Sigmoid colon (tissue), 7 donors: ENCODE results near the gene CPNE9. TPM values are rescaled to one million over a fixed set of nuclear protein-coding genes. Genes with fewer than 3 reads are reported as not detected.
A peak's percentile ranks its signal among the peaks of the same experiment; 100 is the strongest.

Experiments
- DNase-seq: peaks from one replicate; pipeline ENCODE4 v3.0.0-alpha.2; 2019
- H3K27ac ChIP-seq, 4 donors: fragments of 200-600 bp; sonication (generic); one replicate each; pipeline ENCODE4 v1.5.1; 2016 to 2019; ENCODE audit warnings: mild to moderate bottlenecking in 1 of 4
- H3K27me3 ChIP-seq, 3 donors: fragments of 200-600 bp; sonication (generic); one replicate each; pipeline ENCODE4 v1.5.1; 2019; ENCODE audit warnings: mild to moderate bottlenecking in 1 of 3
- H3K36me3 ChIP-seq, 4 donors: fragments of 200-600 bp; sonication (generic); one replicate each; pipeline ENCODE4 v1.5.1; 2016 to 2019
- H3K4me1 ChIP-seq, 4 donors: fragments of 200-600 bp; sonication (generic); one replicate each; pipeline ENCODE4 v1.5.1; 2017 to 2019
- H3K4me3 ChIP-seq, 4 donors: fragments of 200-600 bp; sonication (generic); one replicate each; pipeline ENCODE4 v1.5.1; 2017 to 2019; ENCODE audit warnings: mild to moderate bottlenecking in 2 of 4, moderate library complexity in 1 of 4
- H3K9me3 ChIP-seq, 4 donors: fragments of 200-600 bp in 3 of 4; sonication (generic) in 3 of 4; one replicate each; pipeline versions ENCODE4 v1.5.1 to v1.6.1; 2013 to 2019
- EP300 ChIP-seq, 4 donors: sonication (generic); formaldehyde crosslinking; IDR thresholded peaks; one replicate each; pipeline ENCODE4 v1.6.1; 2017; ENCODE audit warnings: antibody characterized with exemption in 4 of 4
- POLR2A ChIP-seq, 2 donors: fragments of 450-650 bp; IDR thresholded peaks; one replicate each; pipeline ENCODE4 v1.6.1; 2016; ENCODE audit warnings: antibody characterized with exemption in 2 of 2, mild to moderate bottlenecking in 2 of 2, moderate library complexity in 2 of 2
- POLR2AphosphoS5 ChIP-seq, 4 donors: sonication (generic); formaldehyde crosslinking; IDR thresholded peaks; one replicate each; pipeline ENCODE4 v1.6.1; 2017; ENCODE audit warnings: antibody characterized with exemption in 4 of 4
- WGBS, 2 donors: extraction: QIAGEN DNeasy Blood & Tissue Kit; methylation state at CpG; one replicate each; pipeline ENCODE4 v1.1.7; 2013; 5-methylcytosine and 5-hydroxymethylcytosine counted together
- intact Hi-C: fragments of 100-400 bp; cut with DNase I; formaldehyde crosslinking; loops from one replicate; pipeline ENCODE4 v1.15.1; 2023
- polyA plus RNA-seq, 3 donors: library from polyadenylated mRNA; stranded (reverse); fragments of 200-250 nt; gene quantifications; one replicate each; pipeline ENCODE4 v1.2.3, GENCODE V29; 2013
- total RNA-seq, 4 donors: library from RNA; depleted of rRNA; stranded (reverse); fragments of >200 nt; gene quantifications; one replicate each; pipeline ENCODE4 v1.1.0, GENCODE V29; 2016
- TF ChIP-seq, protein P1 (sequence below), 4 experiments: fragments of 450-650 bp in 3 of 4; fragments of 200-600 bp in 1 of 4; IDR thresholded peaks; one replicate each; pipeline ENCODE4 v1.5.1; 2016 to 2019; ENCODE audit warnings: antibody characterized with exemption in 4 of 4, mild to moderate bottlenecking in 3 of 4, moderate library complexity in 2 of 4
- donor health status: healthy with polysubstance abuse.
- donor health status: Bipolar disorder and iron deficiency.
- donor health status: healthy.

Gene CPNE9
- total and polyA plus RNA-seq, 7 donors, result 0.14 to 0.22 TPM; not detected in 5

DNA sequence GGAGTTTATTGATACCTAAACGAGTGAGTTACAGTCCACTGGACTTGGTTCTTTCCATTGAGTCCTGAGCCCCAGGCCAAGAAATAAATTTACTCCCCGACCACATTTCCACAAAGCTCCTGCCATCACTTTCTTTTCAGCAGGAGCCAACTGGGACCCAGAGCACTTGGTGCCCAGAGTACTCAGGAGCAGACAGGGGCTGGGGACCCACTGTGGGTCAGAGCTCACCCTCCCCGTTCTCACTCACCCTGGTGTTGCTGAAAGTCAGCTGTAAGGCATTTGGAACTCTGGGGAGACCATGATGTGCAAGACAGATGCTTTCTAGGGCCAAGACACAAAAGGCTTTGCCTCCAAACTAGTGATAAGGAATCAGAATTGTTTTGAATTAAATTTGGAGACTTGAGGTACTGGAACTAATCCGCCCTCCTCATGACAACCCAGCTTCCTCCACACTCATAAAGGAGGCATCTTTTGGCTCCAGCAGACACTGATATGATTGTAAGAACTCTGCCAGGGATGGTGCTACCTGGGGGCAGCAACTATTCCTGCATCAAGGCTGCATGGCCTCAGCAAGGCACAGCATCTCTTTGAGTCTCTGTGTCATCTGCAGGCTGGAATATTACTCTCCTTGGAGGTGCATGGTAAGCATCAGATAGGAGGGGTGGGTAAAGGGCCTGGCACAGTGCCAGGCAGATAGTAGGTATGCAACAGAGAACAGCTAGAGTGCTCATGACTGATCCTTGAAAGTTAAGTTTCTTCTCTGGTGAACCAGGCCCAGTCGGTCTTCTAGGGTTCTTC is 73.5 kb downstream of the CPNE9 start:
- no peak for DNase-seq
- no peak for TF ChIP-seq POLR2AphosphoS5 (IDR thresholded peaks at IDR 0.05)
- TF ChIP-seq, protein P1, sequence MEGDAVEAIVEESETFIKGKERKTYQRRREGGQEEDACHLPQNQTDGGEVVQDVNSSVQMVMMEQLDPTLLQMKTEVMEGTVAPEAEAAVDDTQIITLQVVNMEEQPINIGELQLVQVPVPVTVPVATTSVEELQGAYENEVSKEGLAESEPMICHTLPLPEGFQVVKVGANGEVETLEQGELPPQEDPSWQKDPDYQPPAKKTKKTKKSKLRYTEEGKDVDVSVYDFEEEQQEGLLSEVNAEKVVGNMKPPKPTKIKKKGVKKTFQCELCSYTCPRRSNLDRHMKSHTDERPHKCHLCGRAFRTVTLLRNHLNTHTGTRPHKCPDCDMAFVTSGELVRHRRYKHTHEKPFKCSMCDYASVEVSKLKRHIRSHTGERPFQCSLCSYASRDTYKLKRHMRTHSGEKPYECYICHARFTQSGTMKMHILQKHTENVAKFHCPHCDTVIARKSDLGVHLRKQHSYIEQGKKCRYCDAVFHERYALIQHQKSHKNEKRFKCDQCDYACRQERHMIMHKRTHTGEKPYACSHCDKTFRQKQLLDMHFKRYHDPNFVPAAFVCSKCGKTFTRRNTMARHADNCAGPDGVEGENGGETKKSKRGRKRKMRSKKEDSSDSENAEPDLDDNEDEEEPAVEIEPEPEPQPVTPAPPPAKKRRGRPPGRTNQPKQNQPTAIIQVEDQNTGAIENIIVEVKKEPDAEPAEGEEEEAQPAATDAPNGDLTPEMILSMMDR (IDR thresholded peaks at IDR 0.05), result no peak
- TF ChIP-seq EP300 (IDR thresholded peaks at IDR 0.05), result no peak
- no peak for TF ChIP-seq POLR2A (IDR thresholded peaks at IDR 0.05)
- Histone ChIP-seq H3K9me3 (no peaks in the 10 kb centered on the region), H3K27ac (no peak overlapping the region), H3K4me3 (no peak overlapping the region), H3K36me3 (peaks cover 4 to 30% (median 18%) of the 10 kb centered on the region in 4 donors), H3K4me1 (peaks cover 0 to 9% (median 7%) of the 10 kb centered on the region in 4 donors), H3K27me3 (no peaks in the 10 kb centered on the region)
- 69 to 95% methylated on average over 5 of the region's 5 CpGs for WGBS, 2 donors
- intact Hi-C loops, result no loop called here

DNA sequence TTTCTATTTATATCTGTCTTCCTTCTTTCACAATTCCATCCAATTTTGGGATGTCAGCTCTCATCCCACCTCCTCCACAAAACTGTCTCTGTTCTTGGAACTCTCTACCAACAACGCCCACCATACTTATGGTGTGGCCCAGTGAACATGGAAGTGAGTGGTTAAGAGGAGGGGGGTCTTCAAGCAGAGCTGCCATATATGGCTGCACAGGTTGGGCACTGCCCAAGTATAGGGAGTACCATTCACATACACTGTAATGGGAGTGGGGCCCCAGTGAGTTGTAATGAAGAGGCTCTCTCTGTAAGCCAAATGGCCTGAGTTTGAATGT is 74.0 kb downstream of the CPNE9 start:
- intact Hi-C loops, result no loop called here
- 88 to 91% methylated on average over 1 of the region's 1 CpG for WGBS, 2 donors
- H3K27ac ChIP-seq, result peak overlapping the region in 2 of 4 donors; percentile 18 to 32
- DNase-seq, result no peak
- TF ChIP-seq POLR2AphosphoS5 (IDR thresholded peaks at IDR 0.05) (no peak), POLR2A (IDR thresholded peaks at IDR 0.05) (no peak), EP300 (IDR thresholded peaks at IDR 0.05) (no peak)
- TF ChIP-seq, protein P1 (IDR thresholded peaks at IDR 0.05), result no peak
- peaks cover 7 to 36% (median 20%) of the 10 kb centered on the region in 4 donors for H3K36me3 ChIP-seq
- H3K4me3 ChIP-seq, result no peak overlapping the region
- no peaks in the 10 kb centered on the region for H3K27me3 ChIP-seq
- H3K4me1 ChIP-seq, result peaks cover 0 to 9% (median 7%) of the 10 kb centered on the region in 4 donors
- no peaks in the 10 kb centered on the region for H3K9me3 ChIP-seq

GRCh38 chr3:9778143-9779074 is 74.8 kb downstream of the CPNE9 start:
- Histone ChIP-seq H3K36me3 (peaks cover 9 to 44% (median 20%) of the 10 kb centered on the region in 4 donors), H3K27me3 (no peaks in the 10 kb centered on the region), H3K4me1 (peaks cover 0 to 9% (median 7%) of the 10 kb centered on the region in 4 donors), H3K4me3 (no peak overlapping the region), H3K9me3 (no peaks in the 10 kb centered on the region), H3K27ac (peak overlapping the region in 3 of 4 donors; percentile 18 to 32 (median 23))
- whole genome bisulfite sequencing, 2 donors, result 46 to 71% methylated on average over 5 of the region's 5 CpGs
- intact Hi-C loops, result no loop called here
- no peak for DNase-seq
- TF ChIP-seq POLR2A (IDR thresholded peaks at IDR 0.05) (no peak), POLR2AphosphoS5 (IDR thresholded peaks at IDR 0.05) (no peak), EP300 (IDR thresholded peaks at IDR 0.05) (no peak)
- TF ChIP-seq, protein P1 (IDR thresholded peaks at IDR 0.05), result no peak

GRCh38 chr3:9779075-9779593 is 75.5 kb downstream of the CPNE9 start:
- WGBS, 2 donors, result 58 to 81% methylated on average over 6 of the region's 6 CpGs

More at GRCh38 chr3:9779075-9779593, 75.5 kb downstream of the CPNE9 start:
- peaks cover 16 to 51% (median 27%) of the 10 kb centered on the region in 4 donors for H3K36me3 ChIP-seq
- no peak overlapping the region for H3K27ac ChIP-seq
- H3K9me3 ChIP-seq, result no peaks in the 10 kb centered on the region
- TF ChIP-seq POLR2A (IDR thresholded peaks at IDR 0.05), result no peak
- TF ChIP-seq EP300 (IDR thresholded peaks at IDR 0.05), result no peak
- TF ChIP-seq, protein P1 (IDR thresholded peaks at IDR 0.05), result no peak
- no peak for TF ChIP-seq POLR2AphosphoS5 (IDR thresholded peaks at IDR 0.05)
- H3K4me1 ChIP-seq, result peaks cover 0 to 9% (median 7%) of the 10 kb centered on the region in 4 donors
- H3K4me3 ChIP-seq, result no peak overlapping the region
- no peaks in the 10 kb centered on the region for H3K27me3 ChIP-seq
- intact Hi-C loops, result no loop called here
- DNase-seq, result no peak

Other genes starting within 250 kb of the CPNE9 start
- 1 to 10 TPM in 2 of 4 donors, under 1 TPM in 1, not detected in 1; 0.36 to 5.1 (median 1.1) TPM for gene LHFPL4, start 150.0 kb upstream of the CPNE9 start, total RNA-seq
- under 1 TPM in 1 of 3 donors, not detected in 2; 0.26 TPM for gene LHFPL4, start 150.0 kb upstream of the CPNE9 start, polyA plus RNA-seq
- gene MTMR14, start 54.3 kb upstream of the CPNE9 start, total RNA-seq, result 10 to 100 TPM; 13.0 to 23.9 (median 18.5) TPM
- 10 to 100 TPM; 29.8 to 34.8 (median 32.1) TPM for gene MTMR14, start 54.3 kb upstream of the CPNE9 start, polyA plus RNA-seq
- 10 to 100 TPM; 12.6 to 18.6 (median 13.9) TPM for gene BRPF1, start 27.9 kb downstream of the CPNE9 start, total RNA-seq
- 10 to 100 TPM in 1 of 3 donors, 1 to 10 TPM in 2; 3.5 to 12.0 (median 4.2) TPM for gene BRPF1, start 27.9 kb downstream of the CPNE9 start, polyA plus RNA-seq
- 10 to 100 TPM; 22.5 to 34.6 (median 31.4) TPM for gene OGG1, start 46.1 kb downstream of the CPNE9 start, total RNA-seq
- 10 to 100 TPM; 15.6 to 23.6 (median 16.9) TPM for gene OGG1, start 46.1 kb downstream of the CPNE9 start, polyA plus RNA-seq
- gene CAMK1, start 66.1 kb downstream of the CPNE9 start, total RNA-seq, result 10 to 100 TPM; 45.7 to 57.8 (median 56.5) TPM
- 10 to 100 TPM; 14.0 to 21.6 (median 19.7) TPM for gene CAMK1, start 66.1 kb downstream of the CPNE9 start, polyA plus RNA-seq
- 10 to 100 TPM; 53.2 to 72.9 (median 67.6) TPM for gene TADA3, start 88.6 kb downstream of the CPNE9 start, total RNA-seq
- gene TADA3, start 88.6 kb downstream of the CPNE9 start, polyA plus RNA-seq, result 10 to 100 TPM; 52.2 to 87.1 (median 78.4) TPM
- 100 to 1,000 TPM in 3 of 4 donors, 10 to 100 TPM in 1; 75.6 to 150 (median 128) TPM for gene ARPC4, start 89.2 kb downstream of the CPNE9 start, total RNA-seq
- gene ARPC4, start 89.2 kb downstream of the CPNE9 start, polyA plus RNA-seq, result 100 to 1,000 TPM; 190 to 240 (median 211) TPM
- 100 to 1,000 TPM in 1 of 4 donors, 10 to 100 TPM in 3; 32.9 to 117 (median 45.1) TPM for gene TTLL3, start 106.4 kb downstream of the CPNE9 start, total RNA-seq
- 10 to 100 TPM in 1 of 3 donors, 1 to 10 TPM in 2; 4.4 to 46.4 (median 9.0) TPM for gene TTLL3, start 106.4 kb downstream of the CPNE9 start, polyA plus RNA-seq
- 10 to 100 TPM; 42.6 to 54.7 (median 47.6) TPM for gene RPUSD3, start 140.2 kb downstream of the CPNE9 start, total RNA-seq
- 10 to 100 TPM; 22.0 to 37.1 (median 23.4) TPM for gene RPUSD3, start 140.2 kb downstream of the CPNE9 start, polyA plus RNA-seq
- gene CIDEC, start 176.4 kb downstream of the CPNE9 start, total RNA-seq, result 10 to 100 TPM in 2 of 4 donors, 1 to 10 TPM in 2; 1.6 to 36.7 (median 8.1) TPM
- gene CIDEC, start 176.4 kb downstream of the CPNE9 start, polyA plus RNA-seq, result 100 to 1,000 TPM in 1 of 3 donors, 10 to 100 TPM in 2; 30.6 to 120 (median 71.3) TPM
- 10 to 100 TPM; 33.7 to 55.1 (median 45.9) TPM for gene JAGN1, start 186.8 kb downstream of the CPNE9 start, total RNA-seq
- gene JAGN1, start 186.8 kb downstream of the CPNE9 start, polyA plus RNA-seq, result 10 to 100 TPM; 24.7 to 44.4 (median 33.0) TPM
- 1 to 10 TPM in 2 of 4 donors, under 1 TPM in 2; 0.68 to 2.5 (median 1.3) TPM for gene IL17RE, start 199.0 kb downstream of the CPNE9 start, total RNA-seq
- 10 to 100 TPM; 11.4 to 46.3 (median 12.7) TPM for gene IL17RE, start 199.0 kb downstream of the CPNE9 start, polyA plus RNA-seq
- gene IL17RC, start 213.3 kb downstream of the CPNE9 start, total RNA-seq, result 10 to 100 TPM; 57.8 to 88.9 (median 66.3) TPM
- gene IL17RC, start 213.3 kb downstream of the CPNE9 start, polyA plus RNA-seq, result 10 to 100 TPM in 2 of 3 donors, 1 to 10 TPM in 1; 9.9 to 36.5 (median 13.8) TPM
- gene CRELD1, start 230.0 kb downstream of the CPNE9 start, total RNA-seq, result 10 to 100 TPM; 31.4 to 67.8 (median 54.7) TPM
- 10 to 100 TPM in 1 of 3 donors, 1 to 10 TPM in 2; 4.8 to 33.7 (median 6.7) TPM for gene CRELD1, start 230.0 kb downstream of the CPNE9 start, polyA plus RNA-seq
- 1 to 10 TPM; 1.5 to 2.6 (median 2.2) TPM for gene PRRT3, start 248.6 kb downstream of the CPNE9 start, total RNA-seq
- gene PRRT3, start 248.6 kb downstream of the CPNE9 start, polyA plus RNA-seq, result under 1 TPM; 0.46 to 0.90 (median 0.60) TPM